Measurements from ENCODE around the gene TMEM213.

DNA sequence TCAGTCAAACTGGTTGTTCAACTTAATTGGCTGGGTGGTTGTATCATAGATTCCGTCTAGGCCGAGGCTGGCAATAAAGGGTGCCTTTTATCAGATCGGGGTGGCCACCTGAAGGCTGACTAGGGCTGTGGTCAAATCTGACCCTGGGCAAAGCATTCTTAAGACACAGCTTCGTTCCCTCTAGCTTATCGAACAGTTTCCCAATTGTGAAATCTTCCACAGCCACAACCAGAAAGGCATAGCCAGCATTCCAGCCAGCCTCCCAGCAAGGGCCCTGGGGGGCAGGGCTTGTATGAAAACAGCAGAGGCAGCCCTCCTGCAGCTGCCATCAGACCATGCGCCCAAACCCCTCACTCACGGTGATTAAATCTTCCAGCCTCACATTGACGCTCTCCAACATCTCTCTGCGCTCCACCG lies 42.5 kb upstream of the TMEM213 start:
- TF ChIP-seq RAD21 (CRISPR knock-in tag; IDR thresholded peaks at IDR 0.05) = no peak
- TF ChIP-seq ZNF709 (CRISPR knock-in tag; IDR thresholded peaks at IDR 0.05) = no peak
- no peak for TF ChIP-seq FOSL1 (CRISPR knock-in tag; IDR thresholded peaks at IDR 0.05; ENCODE audit: borderline replicate concordance)
- no peak for TF ChIP-seq ZEB1 (IDR thresholded peaks at IDR 0.05; ENCODE audit: insufficient replicate concordance, low read depth)
- TF ChIP-seq, protein P1, sequence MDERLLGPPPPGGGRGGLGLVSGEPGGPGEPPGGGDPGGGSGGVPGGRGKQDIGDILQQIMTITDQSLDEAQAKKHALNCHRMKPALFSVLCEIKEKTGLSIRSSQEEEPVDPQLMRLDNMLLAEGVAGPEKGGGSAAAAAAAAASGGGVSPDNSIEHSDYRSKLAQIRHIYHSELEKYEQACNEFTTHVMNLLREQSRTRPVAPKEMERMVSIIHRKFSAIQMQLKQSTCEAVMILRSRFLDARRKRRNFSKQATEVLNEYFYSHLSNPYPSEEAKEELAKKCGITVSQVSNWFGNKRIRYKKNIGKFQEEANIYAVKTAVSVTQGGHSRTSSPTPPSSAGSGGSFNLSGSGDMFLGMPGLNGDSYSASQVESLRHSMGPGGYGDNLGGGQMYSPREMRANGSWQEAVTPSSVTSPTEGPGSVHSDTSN (CRISPR knock-in tag; IDR thresholded peaks at IDR 0.05) = no peak
- no peak for TF ChIP-seq ZFP1 (CRISPR knock-in tag; IDR thresholded peaks at IDR 0.05)
- no peak for TF ChIP-seq REST (IDR thresholded peaks at IDR 0.05; ENCODE audit: borderline replicate concordance in 1 of 2, low read depth in 1 of 2, low read length in 2 of 2)

Data from HepG2 (cell line).